Measurements from ENCODE around the gene ZFYVE28. TPM values are rescaled to one million over a fixed set of nuclear protein-coding genes. Genes with fewer than 3 reads are reported as not detected.

The ZFYVE28 gene
- total RNA-seq, 1 donor from 2014 or later: 0.44 TPM

DNA sequence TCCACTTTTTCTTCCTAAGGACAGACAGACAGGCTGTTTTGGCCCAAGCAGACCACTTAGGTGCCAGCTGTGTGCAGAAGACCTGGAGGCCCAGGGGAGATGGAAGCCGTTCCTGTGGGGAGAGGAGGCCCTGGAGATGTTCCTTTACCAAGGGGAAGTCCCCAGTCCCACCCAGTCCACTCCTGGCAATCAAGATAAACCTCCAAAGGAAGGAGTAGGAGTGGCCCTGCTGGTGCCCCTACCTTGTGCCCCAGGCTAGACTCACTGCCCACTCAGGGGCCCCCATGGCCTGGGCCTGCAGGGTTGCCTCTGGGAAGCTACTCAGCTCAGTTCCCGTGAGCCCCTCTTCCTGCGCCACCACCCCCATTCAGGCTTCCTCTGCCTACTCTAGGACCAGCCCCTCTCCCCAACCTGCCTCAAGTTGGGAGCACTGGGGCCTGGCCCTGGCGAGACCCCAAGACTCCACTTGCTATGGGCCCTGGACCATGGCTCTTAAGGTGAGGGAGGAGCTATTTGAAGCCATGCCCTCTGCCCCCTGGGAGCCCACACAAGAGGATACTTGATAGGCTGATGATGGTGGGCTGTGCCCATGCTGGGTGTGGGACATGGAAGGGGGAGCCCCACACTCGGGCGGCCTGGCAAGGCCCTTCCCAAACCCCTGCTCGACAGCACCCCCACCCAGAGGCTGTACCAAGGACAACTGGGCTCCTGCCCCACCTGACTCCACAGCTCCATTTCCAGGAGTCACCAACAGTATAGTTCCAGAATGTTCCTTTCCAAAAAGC is 25.7 kb upstream of the ZFYVE28 start:
- H3K4me3 Mint-ChIP-seq (ENCODE audit: unreplicated experiment): no peak overlapping the region
- no peaks in the 10 kb centered on the region for H3K36me3 Mint-ChIP-seq (ENCODE audit: low read depth, unreplicated experiment)

DNA sequence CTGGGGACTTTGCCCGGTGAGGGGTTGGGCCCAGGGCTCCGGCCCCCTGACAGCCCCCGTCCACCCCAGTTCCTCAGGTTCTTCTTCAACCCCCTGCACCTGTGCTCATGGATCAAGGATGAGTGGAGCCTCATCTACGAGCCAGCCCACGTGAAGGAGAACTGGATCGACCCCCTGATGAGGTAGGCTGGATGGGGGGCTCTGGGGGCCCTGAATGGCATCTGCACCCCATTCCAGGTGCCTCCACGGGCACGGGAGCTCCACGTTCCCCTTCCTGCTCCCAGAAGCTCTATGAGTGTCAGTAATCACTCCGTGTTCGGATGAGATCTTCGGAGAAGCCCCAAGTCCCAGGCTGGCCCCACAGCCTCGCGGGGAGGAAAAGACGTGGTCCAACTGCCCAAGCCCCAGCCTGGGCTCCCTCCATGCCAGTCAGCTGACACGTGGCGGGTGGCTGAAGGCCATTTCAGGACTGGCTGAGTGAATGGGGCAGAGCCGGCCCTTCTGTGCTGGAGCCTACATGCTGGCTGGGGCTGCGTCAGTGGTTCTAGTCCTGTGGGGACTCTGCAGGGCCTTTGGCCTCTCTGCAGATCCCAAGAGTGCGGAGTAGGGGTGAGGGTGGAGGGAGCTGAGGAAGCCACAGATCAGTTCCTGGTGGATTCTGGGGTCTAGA is 24.8 kb upstream of the ZFYVE28 start:
- DNase-seq (ENCODE audit: low spot score): no peak
- H3K27ac Mint-ChIP-seq (ENCODE audit: unreplicated experiment): no peak overlapping the region
- no peaks in the 10 kb centered on the region for H3K36me3 Mint-ChIP-seq (ENCODE audit: low read depth, unreplicated experiment)
- H3K4me1 Mint-ChIP-seq (ENCODE audit: unreplicated experiment): no peaks in the 10 kb centered on the region
- no peak overlapping the region for H3K4me3 Mint-ChIP-seq (ENCODE audit: unreplicated experiment)
- H3K9me3 Mint-ChIP-seq (ENCODE audit: unreplicated experiment): no peaks in the 10 kb centered on the region
- TF ChIP-seq, protein P1, sequence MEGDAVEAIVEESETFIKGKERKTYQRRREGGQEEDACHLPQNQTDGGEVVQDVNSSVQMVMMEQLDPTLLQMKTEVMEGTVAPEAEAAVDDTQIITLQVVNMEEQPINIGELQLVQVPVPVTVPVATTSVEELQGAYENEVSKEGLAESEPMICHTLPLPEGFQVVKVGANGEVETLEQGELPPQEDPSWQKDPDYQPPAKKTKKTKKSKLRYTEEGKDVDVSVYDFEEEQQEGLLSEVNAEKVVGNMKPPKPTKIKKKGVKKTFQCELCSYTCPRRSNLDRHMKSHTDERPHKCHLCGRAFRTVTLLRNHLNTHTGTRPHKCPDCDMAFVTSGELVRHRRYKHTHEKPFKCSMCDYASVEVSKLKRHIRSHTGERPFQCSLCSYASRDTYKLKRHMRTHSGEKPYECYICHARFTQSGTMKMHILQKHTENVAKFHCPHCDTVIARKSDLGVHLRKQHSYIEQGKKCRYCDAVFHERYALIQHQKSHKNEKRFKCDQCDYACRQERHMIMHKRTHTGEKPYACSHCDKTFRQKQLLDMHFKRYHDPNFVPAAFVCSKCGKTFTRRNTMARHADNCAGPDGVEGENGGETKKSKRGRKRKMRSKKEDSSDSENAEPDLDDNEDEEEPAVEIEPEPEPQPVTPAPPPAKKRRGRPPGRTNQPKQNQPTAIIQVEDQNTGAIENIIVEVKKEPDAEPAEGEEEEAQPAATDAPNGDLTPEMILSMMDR (IDR thresholded peaks at IDR 0.05; ENCODE audit: unreplicated experiment): no peak
- H3K27me3 Mint-ChIP-seq (ENCODE audit: unreplicated experiment): no peaks in the 10 kb centered on the region

More for the DNA sequence above, 25.7 kb upstream of the ZFYVE28 start:
- Mint-ChIP-seq H3K9me3 (ENCODE audit: unreplicated experiment) (no peaks in the 10 kb centered on the region), H3K4me1 (ENCODE audit: unreplicated experiment) (no peaks in the 10 kb centered on the region), H3K27me3 (ENCODE audit: unreplicated experiment) (no peaks in the 10 kb centered on the region), H3K27ac (ENCODE audit: unreplicated experiment) (no peak overlapping the region)
- DNase-seq (ENCODE audit: low spot score): no peak
- TF ChIP-seq, protein P1 (IDR thresholded peaks at IDR 0.05; ENCODE audit: unreplicated experiment): no peak

DNA sequence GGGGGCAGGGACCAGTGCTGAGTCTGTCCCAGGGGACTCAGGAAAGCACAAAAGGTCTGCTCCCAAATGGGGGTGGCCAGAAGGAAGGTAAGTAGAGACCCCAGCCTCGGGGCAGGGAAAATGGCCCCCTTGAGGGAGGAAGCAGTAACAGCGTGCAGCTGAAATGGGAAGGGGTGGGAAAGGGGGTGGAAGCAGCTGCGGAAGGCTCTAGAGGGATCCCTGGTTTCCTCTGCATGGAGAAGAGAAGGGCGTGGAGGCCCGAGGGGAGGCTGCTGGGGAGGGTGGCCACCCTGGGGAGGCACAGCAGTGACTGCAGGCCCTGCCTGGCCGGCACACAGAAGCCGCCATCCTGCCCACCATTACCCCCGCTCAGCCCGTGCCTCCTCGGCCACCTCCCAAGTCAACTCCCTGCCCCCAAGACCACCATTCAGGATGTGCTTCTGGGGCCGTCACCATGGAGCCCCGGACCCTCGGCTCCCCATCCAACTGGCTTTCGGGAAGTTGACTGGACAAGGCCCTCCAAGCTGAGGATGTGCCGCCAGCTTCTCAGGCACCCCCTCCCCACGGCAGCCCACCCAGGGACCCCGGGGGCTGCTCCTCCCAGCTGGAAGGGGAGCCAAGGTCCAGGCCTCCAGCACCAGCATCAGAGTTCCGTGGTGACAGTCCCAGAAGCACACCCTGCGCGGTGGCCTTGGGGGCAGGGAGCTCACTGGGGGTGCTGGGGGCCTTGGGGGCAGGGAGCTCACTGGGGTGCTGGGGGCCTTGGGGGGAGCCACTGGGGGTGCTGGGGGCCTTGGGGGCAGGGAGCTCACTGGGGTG is 23.9 kb upstream of the ZFYVE28 start:
- no peak overlapping the region for H3K4me3 Mint-ChIP-seq (ENCODE audit: unreplicated experiment)
- H3K36me3 Mint-ChIP-seq (ENCODE audit: low read depth, unreplicated experiment): no peaks in the 10 kb centered on the region
- H3K27me3 Mint-ChIP-seq (ENCODE audit: unreplicated experiment): no peaks in the 10 kb centered on the region
- H3K9me3 Mint-ChIP-seq (ENCODE audit: unreplicated experiment): no peaks in the 10 kb centered on the region
- H3K4me1 Mint-ChIP-seq (ENCODE audit: unreplicated experiment): no peaks in the 10 kb centered on the region
- DNase-seq (ENCODE audit: low spot score): no peak
- TF ChIP-seq, protein P1 (IDR thresholded peaks at IDR 0.05; ENCODE audit: unreplicated experiment): no peak
- H3K27ac Mint-ChIP-seq (ENCODE audit: unreplicated experiment): no peak overlapping the region

DNA sequence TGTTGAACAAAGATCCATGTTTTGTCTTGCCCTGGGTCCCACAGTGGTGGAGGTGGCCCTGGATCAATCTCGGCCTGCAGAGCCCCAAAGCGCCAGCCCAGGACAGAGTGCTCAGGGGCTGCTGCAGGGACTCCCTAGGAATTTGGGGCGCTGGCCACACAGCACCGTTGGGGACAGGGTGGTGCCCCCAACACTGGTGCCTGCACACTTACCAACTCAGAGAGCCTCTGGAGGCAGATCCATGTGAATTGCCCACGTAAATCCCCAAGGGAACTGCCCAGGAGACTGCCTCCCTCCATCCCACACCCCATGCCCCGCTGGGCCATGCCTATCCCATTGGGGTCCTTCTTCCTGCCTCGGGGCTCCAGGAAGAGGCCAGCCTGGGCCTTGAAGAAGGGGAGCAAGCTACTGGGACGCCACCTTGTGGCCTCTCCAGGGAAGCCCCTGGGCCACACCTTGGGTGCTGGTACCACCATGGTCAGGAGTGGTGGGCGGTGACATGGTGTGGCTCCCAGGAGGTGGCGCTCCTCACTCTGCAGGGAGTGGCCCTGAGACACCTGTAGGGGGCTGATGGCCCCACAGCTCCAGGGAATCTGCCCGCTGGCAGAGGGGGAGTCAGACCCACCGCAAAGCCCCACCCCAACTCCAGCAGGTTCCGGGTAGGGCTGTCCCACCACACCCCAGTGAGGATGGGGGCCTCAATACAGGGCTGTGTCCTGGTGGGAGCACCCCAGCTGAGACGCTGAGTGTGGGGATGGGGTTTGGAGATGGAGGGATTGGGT is 23.1 kb upstream of the ZFYVE28 start:
- Mint-ChIP-seq H3K27me3 (ENCODE audit: unreplicated experiment) (no peaks in the 10 kb centered on the region), H3K27ac (ENCODE audit: unreplicated experiment) (no peak overlapping the region), H3K4me1 (ENCODE audit: unreplicated experiment) (no peaks in the 10 kb centered on the region), H3K9me3 (ENCODE audit: unreplicated experiment) (no peaks in the 10 kb centered on the region), H3K36me3 (ENCODE audit: low read depth, unreplicated experiment) (no peaks in the 10 kb centered on the region), H3K4me3 (ENCODE audit: unreplicated experiment) (no peak overlapping the region)
- peak; percentile 76 for DNase-seq (ENCODE audit: low spot score)
- TF ChIP-seq, protein P1 (IDR thresholded peaks at IDR 0.05; ENCODE audit: unreplicated experiment): peak; percentile 63

All from endothelial cell (in vitro differentiated cells).